Measurements from ENCODE around the gene MPRIP. TPM values are rescaled to one million over a fixed set of nuclear protein-coding genes. Genes with fewer than 3 reads are reported as not detected.

The MPRIP gene
- total and polyA plus RNA-seq, 4 donors = 87.7 to 186 (median 162) TPM

- H3K27me3 ChIP-seq (ENCODE audit: control insufficient read depth, insufficient read depth, low read length) = no peaks in the 10 kb centered on the region
- H3K4me1 ChIP-seq (ENCODE audit: control insufficient read depth, insufficient read depth, low read length) = peaks cover 65% of the 10 kb centered on the region
- no peak for DNase-seq (ENCODE audit: low read depth in 4 of 6, low spot score in 6 of 6)
- peaks cover 32% of the 10 kb centered on the region for H3K36me3 ChIP-seq (ENCODE audit: control insufficient read depth, insufficient read depth, low read length)
- H3K27ac ChIP-seq (ENCODE audit: low read depth, low read length) = no peak overlapping the region
- H3K9me3 ChIP-seq (ENCODE audit: control insufficient read depth, insufficient read depth, low read length) = no peaks in the 10 kb centered on the region
- 95% methylated on average over 6 of the region's 6 CpGs for WGBS (ENCODE audit: insufficient coverage)
- no peak overlapping the region for H3K4me3 ChIP-seq (ENCODE audit: low read depth, low read length)
Observed at GRCh38 chr17:17102176-17102575, 59.9 kb downstream of the MPRIP start.

GRCh38 chr17:17103160-17103559 lies 60.9 kb downstream of the MPRIP start:
- Histone ChIP-seq H3K4me3 (ENCODE audit: low read depth, low read length) (no peak overlapping the region), H3K27me3 (ENCODE audit: control insufficient read depth, insufficient read depth, low read length) (no peaks in the 10 kb centered on the region), H3K4me1 (ENCODE audit: control insufficient read depth, insufficient read depth, low read length) (peaks cover 67% of the 10 kb centered on the region), H3K27ac (ENCODE audit: low read depth, low read length) (no peak overlapping the region), H3K9me3 (ENCODE audit: control insufficient read depth, insufficient read depth, low read length) (no peaks in the 10 kb centered on the region), H3K36me3 (ENCODE audit: control insufficient read depth, insufficient read depth, low read length) (peaks cover 30% of the 10 kb centered on the region)
- 71% methylated on average over 6 of the region's 6 CpGs for WGBS (ENCODE audit: insufficient coverage)
- no peak for DNase-seq (ENCODE audit: low read depth in 4 of 6, low spot score in 6 of 6)

GRCh38 chr17:17104036-17104435 lies 61.8 kb downstream of the MPRIP start:
- peaks cover 67% of the 10 kb centered on the region for H3K4me1 ChIP-seq (ENCODE audit: control insufficient read depth, insufficient read depth, low read length)
- H3K27ac ChIP-seq (ENCODE audit: low read depth, low read length) = no peak overlapping the region
- H3K27me3 ChIP-seq (ENCODE audit: control insufficient read depth, insufficient read depth, low read length) = no peaks in the 10 kb centered on the region
- peaks cover 26% of the 10 kb centered on the region for H3K36me3 ChIP-seq (ENCODE audit: control insufficient read depth, insufficient read depth, low read length)
- no peaks in the 10 kb centered on the region for H3K9me3 ChIP-seq (ENCODE audit: control insufficient read depth, insufficient read depth, low read length)
- no peak for DNase-seq (ENCODE audit: low read depth in 4 of 6, low spot score in 6 of 6)
- no peak overlapping the region for H3K4me3 ChIP-seq (ENCODE audit: low read depth, low read length)
- WGBS (ENCODE audit: insufficient coverage) = 88% methylated on average over 5 of the region's 6 CpGs

- no peak overlapping the region for H3K4me3 ChIP-seq (ENCODE audit: low read depth, low read length)
- H3K4me1 ChIP-seq (ENCODE audit: control insufficient read depth, insufficient read depth, low read length) = peaks cover 67% of the 10 kb centered on the region
- peaks cover 26% of the 10 kb centered on the region for H3K36me3 ChIP-seq (ENCODE audit: control insufficient read depth, insufficient read depth, low read length)
- H3K27ac ChIP-seq (ENCODE audit: low read depth, low read length) = no peak overlapping the region
- H3K27me3 ChIP-seq (ENCODE audit: control insufficient read depth, insufficient read depth, low read length) = no peaks in the 10 kb centered on the region
- 36% methylated on average over 10 of the region's 11 CpGs for WGBS (ENCODE audit: insufficient coverage)
- DNase-seq (ENCODE audit: low read depth in 4 of 6, low spot score in 6 of 6) = no peak
- no peaks in the 10 kb centered on the region for H3K9me3 ChIP-seq (ENCODE audit: control insufficient read depth, insufficient read depth, low read length)
Observed at GRCh38 chr17:17104494-17104893, 62.2 kb downstream of the MPRIP start.

GRCh38 chr17:17105976-17106375 lies 63.7 kb downstream of the MPRIP start:
- Histone ChIP-seq H3K4me1 (ENCODE audit: control insufficient read depth, insufficient read depth, low read length) (peaks cover 68% of the 10 kb centered on the region), H3K9me3 (ENCODE audit: control insufficient read depth, insufficient read depth, low read length) (no peaks in the 10 kb centered on the region), H3K4me3 (ENCODE audit: low read depth, low read length) (no peak overlapping the region), H3K27ac (ENCODE audit: low read depth, low read length) (no peak overlapping the region), H3K36me3 (ENCODE audit: control insufficient read depth, insufficient read depth, low read length) (peaks cover 26% of the 10 kb centered on the region), H3K27me3 (ENCODE audit: control insufficient read depth, insufficient read depth, low read length) (no peaks in the 10 kb centered on the region)
- no peak for DNase-seq (ENCODE audit: low read depth in 4 of 6, low spot score in 6 of 6)
- 94% methylated on average over 7 of the region's 7 CpGs for WGBS (ENCODE audit: insufficient coverage)

GRCh38 chr17:17106756-17107155 lies 64.5 kb downstream of the MPRIP start:
- peak in 1 of 6 donors; percentile 38 for DNase-seq (ENCODE audit: low read depth in 4 of 6, low spot score in 6 of 6)
- Histone ChIP-seq H3K36me3 (ENCODE audit: control insufficient read depth, insufficient read depth, low read length) (peaks cover 25% of the 10 kb centered on the region), H3K27me3 (ENCODE audit: control insufficient read depth, insufficient read depth, low read length) (no peaks in the 10 kb centered on the region), H3K27ac (ENCODE audit: low read depth, low read length) (peak overlapping the region; percentile 16), H3K9me3 (ENCODE audit: control insufficient read depth, insufficient read depth, low read length) (no peaks in the 10 kb centered on the region), H3K4me3 (ENCODE audit: low read depth, low read length) (no peak overlapping the region), H3K4me1 (ENCODE audit: control insufficient read depth, insufficient read depth, low read length) (peaks cover 68% of the 10 kb centered on the region)
- no CpG with 5 or more reads among the region's 3 CpGs for WGBS (ENCODE audit: insufficient coverage)

GRCh38 chr17:17107281-17107680 lies 65.0 kb downstream of the MPRIP start:
- H3K4me1 ChIP-seq (ENCODE audit: control insufficient read depth, insufficient read depth, low read length) = peaks cover 69% of the 10 kb centered on the region
- 94% methylated on average over 4 of the region's 4 CpGs for WGBS (ENCODE audit: insufficient coverage)

GRCh38 chr17:17107891-17108431 lies 65.7 kb downstream of the MPRIP start:
- WGBS (ENCODE audit: insufficient coverage) = 68% methylated on average over 7 of the region's 7 CpGs

More at GRCh38 chr17:17107281-17107680, 65.0 kb downstream of the MPRIP start:
- peak overlapping the region; percentile 16 for H3K27ac ChIP-seq (ENCODE audit: low read depth, low read length)
- DNase-seq (ENCODE audit: low read depth in 4 of 6, low spot score in 6 of 6) = no peak
- H3K4me3 ChIP-seq (ENCODE audit: low read depth, low read length) = no peak overlapping the region
- H3K9me3 ChIP-seq (ENCODE audit: control insufficient read depth, insufficient read depth, low read length) = no peaks in the 10 kb centered on the region
- peaks cover 20% of the 10 kb centered on the region for H3K36me3 ChIP-seq (ENCODE audit: control insufficient read depth, insufficient read depth, low read length)
- no peaks in the 10 kb centered on the region for H3K27me3 ChIP-seq (ENCODE audit: control insufficient read depth, insufficient read depth, low read length)

GRCh38 chr17:17108451-17109049 lies 66.3 kb downstream of the MPRIP start:
- no peaks in the 10 kb centered on the region for H3K27me3 ChIP-seq (ENCODE audit: control insufficient read depth, insufficient read depth, low read length)
- H3K27ac ChIP-seq (ENCODE audit: low read depth, low read length) = peak overlapping the region; percentile 43
- no peaks in the 10 kb centered on the region for H3K9me3 ChIP-seq (ENCODE audit: control insufficient read depth, insufficient read depth, low read length)
- DNase-seq (ENCODE audit: low read depth in 4 of 6, low spot score in 6 of 6) = no peak
- no peak overlapping the region for H3K4me3 ChIP-seq (ENCODE audit: low read depth, low read length)
- peaks cover 20% of the 10 kb centered on the region for H3K36me3 ChIP-seq (ENCODE audit: control insufficient read depth, insufficient read depth, low read length)
- 66% methylated on average over 7 of the region's 8 CpGs for WGBS (ENCODE audit: insufficient coverage)
- H3K4me1 ChIP-seq (ENCODE audit: control insufficient read depth, insufficient read depth, low read length) = peaks cover 65% of the 10 kb centered on the region

More at GRCh38 chr17:17107891-17108431, 65.7 kb downstream of the MPRIP start:
- Histone ChIP-seq H3K27me3 (ENCODE audit: control insufficient read depth, insufficient read depth, low read length) (no peaks in the 10 kb centered on the region), H3K36me3 (ENCODE audit: control insufficient read depth, insufficient read depth, low read length) (peaks cover 19% of the 10 kb centered on the region), H3K4me3 (ENCODE audit: low read depth, low read length) (no peak overlapping the region), H3K27ac (ENCODE audit: low read depth, low read length) (peak overlapping the region; percentile 43), H3K9me3 (ENCODE audit: control insufficient read depth, insufficient read depth, low read length) (no peaks in the 10 kb centered on the region), H3K4me1 (ENCODE audit: control insufficient read depth, insufficient read depth, low read length) (peaks cover 68% of the 10 kb centered on the region)
- DNase-seq (ENCODE audit: low read depth in 4 of 6, low spot score in 6 of 6) = peak in 1 of 6 donors; percentile 45

GRCh38 chr17:17109256-17109655 lies 67.0 kb downstream of the MPRIP start:
- H3K4me3 ChIP-seq (ENCODE audit: low read depth, low read length) = no peak overlapping the region

More at GRCh38 chr17:17109256-17109655, 67.0 kb downstream of the MPRIP start:
- H3K27ac ChIP-seq (ENCODE audit: low read depth, low read length) = no peak overlapping the region
- H3K9me3 ChIP-seq (ENCODE audit: control insufficient read depth, insufficient read depth, low read length) = no peaks in the 10 kb centered on the region
- WGBS (ENCODE audit: insufficient coverage) = 32% methylated on average over 2 of the region's 4 CpGs
- H3K27me3 ChIP-seq (ENCODE audit: control insufficient read depth, insufficient read depth, low read length) = no peaks in the 10 kb centered on the region
- peaks cover 60% of the 10 kb centered on the region for H3K4me1 ChIP-seq (ENCODE audit: control insufficient read depth, insufficient read depth, low read length)
- DNase-seq (ENCODE audit: low read depth in 4 of 6, low spot score in 6 of 6) = no peak
- peaks cover 20% of the 10 kb centered on the region for H3K36me3 ChIP-seq (ENCODE audit: control insufficient read depth, insufficient read depth, low read length)
